Tibial nerve (tissue), 4 donors: ENCODE data around the gene BACE2. TPM values are rescaled to one million over a fixed set of nuclear protein-coding genes. Genes with fewer than 3 reads are reported as not detected.

Experiments
- DNase-seq, 2 donors: peaks; one replicate each; pipeline ENCODE4 v3.0.0-alpha.2; 2019; ENCODE audit warnings: low spot score in 2 of 2
- H3K27ac ChIP-seq, 4 donors: fragments of 200-600 bp; sonication (generic) in 3 of 4; one replicate each; pipeline ENCODE4 v1.5.1; 2017 to 2019; ENCODE audit warnings: mild to moderate bottlenecking in 1 of 4
- H3K27me3 ChIP-seq, 2 donors: fragments of 200-600 bp; sonication (generic) in 1 of 2; one replicate each; pipeline versions ENCODE4 v1.5.1 to v1.6.0; 2017 to 2019
- H3K36me3 ChIP-seq, 3 donors: fragments of 200-600 bp; sonication (generic); one replicate each; pipeline ENCODE4 v1.5.1; 2018 to 2019
- H3K4me1 ChIP-seq, 4 donors: fragments of 200-600 bp; sonication (generic) in 3 of 4; one replicate each; pipeline ENCODE4 v1.5.1; 2017 to 2019
- H3K4me3 ChIP-seq, 4 donors: fragments of 200-600 bp; sonication (generic) in 3 of 4; one replicate each; pipeline ENCODE4 v1.5.1; 2017 to 2019; ENCODE audit warnings: mild to moderate bottlenecking in 1 of 4, moderate library complexity in 1 of 4
- H3K9me3 ChIP-seq, 4 donors: fragments of 200-600 bp; sonication (generic) in 3 of 4; one replicate each; pipeline ENCODE4 v1.5.1; 2017 to 2019
- EP300 ChIP-seq, 2 donors: sonication (generic); formaldehyde crosslinking; IDR thresholded peaks; one replicate each; pipeline ENCODE4 v1.6.1; 2017; ENCODE audit warnings: antibody characterized with exemption in 2 of 2, mild to moderate bottlenecking in 1 of 2
- POLR2A ChIP-seq, 2 donors: fragments of 450-650 bp; IDR thresholded peaks; one replicate each; pipeline ENCODE4 v1.6.1; 2017; ENCODE audit warnings: antibody characterized with exemption in 2 of 2, mild to moderate bottlenecking in 2 of 2, moderate library complexity in 2 of 2
- WGBS, 2 donors: methylation state at CpG; one replicate each; pipeline ENCODE4 v1.1.5; 2018; 5-methylcytosine and 5-hydroxymethylcytosine counted together
- total RNA-seq, 4 donors: library from RNA; depleted of rRNA; stranded (reverse); fragments of >200 nt; gene quantifications; one replicate each; pipeline ENCODE4 v1.1.0, GENCODE V29; 2016
- TF ChIP-seq, protein P1 (sequence below), 5 experiments: fragments of 200-600 bp in 3 of 5; fragments of 450-650 bp in 2 of 5; sonication (generic) in 3 of 5; IDR thresholded peaks; one replicate each; pipeline ENCODE4 v1.5.1; 2016 to 2019; ENCODE audit warnings: antibody characterized with exemption in 5 of 5, mild to moderate bottlenecking in 3 of 5, moderate library complexity in 2 of 5

Gene BACE2
- total RNA-seq, 4 donors from 2014 or later = 69.5 to 96.9 (median 79.2) TPM

DNA sequence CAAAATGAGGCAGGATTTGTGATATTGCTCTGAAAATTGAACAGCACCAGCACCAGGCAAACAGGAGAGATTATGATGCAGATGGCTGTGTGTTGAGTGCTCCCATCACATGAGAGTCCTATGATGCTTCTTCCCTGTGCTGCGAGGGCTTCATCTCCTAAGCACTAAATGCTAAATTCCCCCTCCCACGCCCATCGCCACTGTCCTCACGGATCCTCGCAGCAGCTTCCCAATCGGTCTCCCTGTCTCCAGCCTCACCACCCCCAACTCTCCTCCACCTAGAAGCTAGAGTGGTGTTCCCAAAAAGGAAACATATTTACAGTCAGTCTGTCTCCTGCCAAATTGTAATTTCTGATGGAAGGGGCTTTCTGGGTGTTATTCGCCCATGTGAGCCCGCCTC lies 4.9 kb upstream of the BACE2 start:
- no peak overlapping the region for H3K4me3 ChIP-seq
- no peak for TF ChIP-seq EP300 (IDR thresholded peaks at IDR 0.05)
- TF ChIP-seq, protein P1, sequence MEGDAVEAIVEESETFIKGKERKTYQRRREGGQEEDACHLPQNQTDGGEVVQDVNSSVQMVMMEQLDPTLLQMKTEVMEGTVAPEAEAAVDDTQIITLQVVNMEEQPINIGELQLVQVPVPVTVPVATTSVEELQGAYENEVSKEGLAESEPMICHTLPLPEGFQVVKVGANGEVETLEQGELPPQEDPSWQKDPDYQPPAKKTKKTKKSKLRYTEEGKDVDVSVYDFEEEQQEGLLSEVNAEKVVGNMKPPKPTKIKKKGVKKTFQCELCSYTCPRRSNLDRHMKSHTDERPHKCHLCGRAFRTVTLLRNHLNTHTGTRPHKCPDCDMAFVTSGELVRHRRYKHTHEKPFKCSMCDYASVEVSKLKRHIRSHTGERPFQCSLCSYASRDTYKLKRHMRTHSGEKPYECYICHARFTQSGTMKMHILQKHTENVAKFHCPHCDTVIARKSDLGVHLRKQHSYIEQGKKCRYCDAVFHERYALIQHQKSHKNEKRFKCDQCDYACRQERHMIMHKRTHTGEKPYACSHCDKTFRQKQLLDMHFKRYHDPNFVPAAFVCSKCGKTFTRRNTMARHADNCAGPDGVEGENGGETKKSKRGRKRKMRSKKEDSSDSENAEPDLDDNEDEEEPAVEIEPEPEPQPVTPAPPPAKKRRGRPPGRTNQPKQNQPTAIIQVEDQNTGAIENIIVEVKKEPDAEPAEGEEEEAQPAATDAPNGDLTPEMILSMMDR (IDR thresholded peaks at IDR 0.05) = no peak
- no peak for DNase-seq
- H3K36me3 ChIP-seq = no peaks in the 10 kb centered on the region
- H3K27me3 ChIP-seq = no peaks in the 10 kb centered on the region
- WGBS, 2 donors = 89 to 96% methylated on average over 8 of the region's 8 CpGs
- peaks cover 0 to 17% (median 0%) of the 10 kb centered on the region in 4 donors for H3K4me1 ChIP-seq
- H3K9me3 ChIP-seq = peaks cover 0 to 6% (median 1%) of the 10 kb centered on the region in 4 donors
- no peak overlapping the region for H3K27ac ChIP-seq

- Histone ChIP-seq H3K27ac (no peak overlapping the region), H3K4me1 (peaks cover 0 to 18% (median 0%) of the 10 kb centered on the region in 4 donors), H3K4me3 (no peak overlapping the region), H3K27me3 (no peaks in the 10 kb centered on the region), H3K36me3 (no peaks in the 10 kb centered on the region), H3K9me3 (no peaks in the 10 kb centered on the region)
- TF ChIP-seq, protein P1 (IDR thresholded peaks at IDR 0.05) = no peak
- TF ChIP-seq EP300 (IDR thresholded peaks at IDR 0.05) (no peak), POLR2A (IDR thresholded peaks at IDR 0.05) (no peak)
- 84 to 93% methylated on average over 4 of the region's 4 CpGs for WGBS, 2 donors
- no peak for DNase-seq
Measured at GRCh38 chr21:41164052-41164451, 3.9 kb upstream of the BACE2 start.

DNA sequence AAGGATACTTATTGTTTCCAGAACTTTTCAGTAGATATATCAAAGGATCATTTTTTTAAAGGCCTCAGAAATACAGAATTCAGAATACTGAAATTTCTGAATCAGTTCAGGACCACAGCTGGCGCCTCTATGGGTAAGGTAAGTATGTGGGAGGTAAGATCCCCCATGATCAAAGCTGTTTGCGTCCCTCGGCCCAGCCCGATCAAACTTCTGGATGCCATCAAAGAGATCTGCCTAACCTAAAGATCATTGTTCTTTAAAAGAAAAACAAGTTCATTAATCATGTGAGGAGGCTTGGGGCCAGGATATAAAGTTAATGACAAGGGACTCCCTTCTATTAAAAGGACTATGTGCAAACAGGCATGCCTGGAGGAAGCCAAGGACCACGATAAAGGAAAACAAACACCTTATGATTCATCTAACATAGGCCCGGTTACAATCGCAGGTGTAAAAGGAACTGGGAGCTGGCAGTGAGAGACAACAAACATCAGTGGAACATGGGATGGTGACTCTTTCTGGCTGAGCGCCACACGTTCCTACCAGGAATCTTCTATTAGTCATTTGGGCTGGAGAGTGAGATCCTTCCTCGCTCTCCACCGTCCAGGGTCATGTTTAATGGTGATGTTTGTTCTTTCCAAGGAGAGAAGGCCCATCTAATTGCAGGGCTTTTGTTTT lies 2.8 kb upstream of the BACE2 start:
- Histone ChIP-seq H3K36me3 (no peaks in the 10 kb centered on the region), H3K27me3 (no peaks in the 10 kb centered on the region), H3K27ac (peak overlapping the region in 2 of 4 donors; percentile 32 to 98), H3K4me3 (no peak overlapping the region), H3K4me1 (peaks cover 0 to 29% (median 5%) of the 10 kb centered on the region in 4 donors), H3K9me3 (no peaks in the 10 kb centered on the region)
- TF ChIP-seq, protein P1 (IDR thresholded peaks at IDR 0.05) = no peak
- TF ChIP-seq POLR2A (IDR thresholded peaks at IDR 0.05) (no peak), EP300 (IDR thresholded peaks at IDR 0.05) (peak in 1 of 2 donors; percentile 65)
- DNase-seq = peak; percentile 26 to 70
- 86 to 87% methylated on average over 11 of the region's 11 CpGs for WGBS, 2 donors

DNA sequence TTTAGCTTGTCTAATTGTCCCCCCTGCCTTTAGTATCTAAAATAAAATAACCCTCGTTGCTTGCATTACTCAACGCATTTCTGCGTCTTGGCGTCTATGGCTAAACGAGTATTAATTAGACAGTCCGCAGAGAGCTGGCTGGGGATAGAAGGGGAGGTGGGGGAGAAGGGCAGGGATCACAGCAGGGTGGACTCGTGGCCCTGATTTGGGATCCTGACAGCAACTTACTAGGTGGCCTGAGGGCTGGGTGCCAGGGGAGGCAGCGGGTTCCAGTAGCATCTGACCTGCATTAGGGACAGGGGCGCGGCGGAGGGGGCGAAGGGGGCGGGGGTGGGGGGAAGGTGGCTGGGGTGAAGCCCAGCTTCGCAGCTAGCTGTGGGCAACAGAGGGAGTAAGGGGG lies 1.1 kb upstream of the BACE2 start:
- H3K27ac ChIP-seq = peak overlapping the region; percentile 89 to 98 (median 93)
- TF ChIP-seq POLR2A (IDR thresholded peaks at IDR 0.05) (no peak), EP300 (IDR thresholded peaks at IDR 0.05) (no peak)
- TF ChIP-seq, protein P1 (IDR thresholded peaks at IDR 0.05) = no peak
- 3 to 7% methylated on average over 14 of the region's 14 CpGs for WGBS, 2 donors
- no peaks in the 10 kb centered on the region for H3K36me3 ChIP-seq
- H3K9me3 ChIP-seq = no peaks in the 10 kb centered on the region
- peak in 1 of 2 donors; percentile 46 for DNase-seq
- H3K4me3 ChIP-seq = peak overlapping the region; percentile 57 to 92 (median 80)
- peaks cover 0 to 39% (median 12%) of the 10 kb centered on the region in 4 donors for H3K4me1 ChIP-seq
- H3K27me3 ChIP-seq = no peaks in the 10 kb centered on the region

DNA sequence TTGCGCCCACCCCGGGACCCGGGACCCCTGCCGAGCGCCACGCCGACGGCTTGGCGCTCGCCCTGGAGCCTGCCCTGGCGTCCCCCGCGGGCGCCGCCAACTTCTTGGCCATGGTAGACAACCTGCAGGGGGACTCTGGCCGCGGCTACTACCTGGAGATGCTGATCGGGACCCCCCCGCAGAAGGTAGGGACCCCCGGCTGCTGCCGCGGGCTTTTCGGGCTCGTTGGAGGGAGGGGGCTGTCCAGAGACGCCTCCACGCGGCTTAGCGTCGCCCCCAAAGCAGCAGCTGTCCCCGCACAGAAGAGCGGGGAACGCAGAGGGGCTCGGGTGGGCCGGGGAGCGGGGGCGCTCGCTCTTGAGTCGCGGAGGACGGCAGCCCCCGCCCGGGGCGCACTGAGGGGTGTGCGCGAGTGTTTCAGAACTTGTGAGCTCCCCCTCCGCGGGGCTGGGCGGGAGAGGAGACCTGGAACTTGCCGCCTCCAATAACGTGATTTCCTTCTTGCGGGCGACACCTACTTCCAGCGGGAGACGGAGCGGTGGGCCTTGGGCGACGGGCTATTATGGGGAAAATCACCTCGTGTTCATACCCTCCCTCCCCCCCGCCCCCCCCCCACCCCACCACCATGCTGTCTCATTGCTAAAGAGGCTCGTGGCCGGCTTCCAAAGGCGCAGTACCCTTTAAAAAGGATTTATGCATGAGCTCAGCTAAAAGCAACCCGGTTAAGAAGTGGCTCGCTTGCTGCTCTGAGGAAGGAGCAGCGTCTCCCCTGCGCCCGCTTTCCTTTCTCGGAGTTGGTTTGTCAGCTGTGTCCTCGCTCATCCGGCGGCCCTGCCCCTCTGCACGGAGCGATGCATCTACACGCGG lies 664 bp downstream of the BACE2 start:
- H3K27ac ChIP-seq = peak overlapping the region; percentile 89 to 98 (median 93)
- 0% methylated on average over 21 to 34 of the region's 75 CpGs for WGBS, 2 donors
- peak; percentile 38 to 60 for DNase-seq
- no peaks in the 10 kb centered on the region for H3K9me3 ChIP-seq
- H3K4me1 ChIP-seq = peaks cover 0 to 57% (median 15%) of the 10 kb centered on the region in 4 donors
- H3K27me3 ChIP-seq = no peaks in the 10 kb centered on the region
- peak overlapping the region; percentile 76 to 92 (median 86) for H3K4me3 ChIP-seq
- no peaks in the 10 kb centered on the region for H3K36me3 ChIP-seq
- TF ChIP-seq EP300 (IDR thresholded peaks at IDR 0.05) (peak in 1 of 2 donors; percentile 51), POLR2A (IDR thresholded peaks at IDR 0.05) (peak in 1 of 2 donors; percentile 6)
- TF ChIP-seq, protein P1 (IDR thresholded peaks at IDR 0.05) = no peak
